GM21526 (cell line): Measurements from ENCODE around the gene NOSTRIN.
"Not testable (repeated sequence)": the region's sequence is repeated elsewhere in the genome, so short reads cannot be mapped to it uniquely, and the experiment has no call there.

ENCODE experiments used
- ATAC-seq: cut with Tn5 transposase; IDR thresholded peaks from one replicate; pipeline ENCODE4 v1.9.1; 2021; ENCODE audit warnings: moderate library complexity; ENCODE audit not compliant: unreplicated experiment, low FRiP score

NOSTRIN gene

DNA sequence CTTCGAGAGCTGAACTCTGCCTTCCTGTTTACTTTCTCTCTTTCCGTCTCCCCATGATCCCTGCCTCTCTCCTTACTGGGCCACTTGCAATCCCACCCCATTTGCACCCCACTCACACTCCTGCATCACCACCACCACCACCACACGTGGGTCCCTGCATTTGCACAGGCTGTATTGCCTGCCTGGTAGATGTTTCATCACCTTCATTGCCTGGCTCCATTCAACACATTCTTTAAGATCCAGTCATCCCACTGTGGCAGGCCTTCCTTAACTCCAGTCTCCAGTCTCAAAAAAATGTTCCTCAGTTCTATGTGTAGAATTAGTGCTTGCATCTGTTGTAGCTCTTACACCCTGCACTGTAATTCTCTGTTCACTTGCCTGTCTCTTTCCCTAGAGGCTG, 13.9 kb downstream of the NOSTRIN start:
- no peak for ATAC-seq

DNA sequence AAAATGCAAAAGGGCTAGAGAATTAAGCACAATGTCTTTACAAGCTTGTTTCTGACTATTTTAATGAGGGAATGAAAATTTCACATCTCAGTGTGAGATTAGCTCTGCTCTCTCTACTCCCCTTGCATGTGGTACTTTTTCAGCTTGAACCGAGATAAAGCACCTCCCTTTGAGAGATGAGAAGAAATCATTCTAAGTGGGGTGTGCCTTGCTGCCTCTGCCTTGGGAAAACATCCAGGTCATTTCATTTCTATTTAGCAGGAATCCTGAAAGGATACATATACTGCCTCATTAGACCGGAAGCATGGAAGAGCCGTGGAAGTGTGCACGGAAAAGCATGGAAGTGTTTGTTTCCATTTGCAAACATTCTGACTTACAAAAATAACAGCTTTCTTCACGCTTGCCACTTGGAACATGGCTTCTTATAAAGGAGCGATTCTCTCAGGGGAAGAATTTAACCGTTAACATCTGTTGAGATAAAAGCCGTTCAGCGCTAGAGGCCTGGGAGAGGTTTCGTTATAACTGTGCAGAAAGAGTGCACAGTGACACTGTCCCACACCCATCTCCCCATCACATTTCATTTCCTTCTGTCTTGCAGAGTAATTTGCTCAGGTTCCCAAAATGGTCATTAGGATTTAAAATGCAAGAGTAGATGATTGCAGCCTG, 16.7 kb downstream of the NOSTRIN start:
- ATAC-seq, result no peak

DNA sequence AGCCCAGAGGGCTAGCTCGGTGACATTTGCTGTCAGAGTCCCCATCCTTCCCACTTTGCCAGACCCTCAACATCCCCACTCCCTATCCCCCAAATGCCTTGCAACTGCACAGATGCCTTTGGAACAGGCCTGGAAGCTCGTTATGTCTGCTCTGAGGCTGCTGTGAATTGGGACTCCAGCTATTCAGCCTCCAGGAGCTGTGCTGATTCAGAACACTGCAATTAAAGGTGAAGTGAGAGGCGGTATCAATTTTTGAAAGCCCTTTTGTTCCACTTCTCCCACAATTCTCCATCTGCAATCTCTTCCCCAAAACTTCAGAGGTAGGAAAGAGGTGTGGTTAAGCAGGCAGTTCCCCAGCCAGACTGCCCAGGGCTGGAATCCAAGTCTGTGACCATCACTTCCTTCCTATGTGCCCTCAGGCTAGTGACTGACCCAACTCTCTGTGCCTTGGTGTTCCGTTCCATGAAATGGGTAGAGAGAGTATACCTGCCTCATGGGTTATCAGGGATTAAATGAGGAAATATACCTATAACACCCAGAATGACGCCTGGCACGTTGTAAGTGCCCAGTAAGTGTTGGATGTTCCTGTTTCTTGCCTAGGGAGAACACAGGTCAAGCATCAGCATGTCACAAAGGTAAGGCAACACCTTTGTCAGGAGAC, 17.5 kb downstream of the NOSTRIN start:
- ATAC-seq, result no peak

DNA sequence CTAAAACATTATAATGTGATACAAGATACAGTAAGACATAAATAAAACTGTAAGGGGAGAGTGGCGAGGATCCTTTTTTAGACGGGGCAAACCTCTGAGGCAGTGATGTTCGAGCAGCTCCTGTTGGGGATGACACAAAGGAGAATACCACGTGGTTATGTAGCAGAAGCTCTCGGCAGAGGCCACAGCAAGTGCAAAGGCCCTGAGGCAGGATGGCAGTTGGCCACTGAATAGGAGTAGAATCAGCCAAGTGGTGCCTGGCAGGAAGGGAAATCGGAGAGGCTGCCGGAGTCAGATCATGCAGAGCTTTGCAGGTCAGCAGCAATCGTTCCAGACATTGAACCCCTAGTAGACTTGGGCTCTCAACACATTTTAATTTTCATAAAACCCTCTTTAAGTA, 19.1 kb downstream of the NOSTRIN start:
- ATAC-seq, result no peak

DNA sequence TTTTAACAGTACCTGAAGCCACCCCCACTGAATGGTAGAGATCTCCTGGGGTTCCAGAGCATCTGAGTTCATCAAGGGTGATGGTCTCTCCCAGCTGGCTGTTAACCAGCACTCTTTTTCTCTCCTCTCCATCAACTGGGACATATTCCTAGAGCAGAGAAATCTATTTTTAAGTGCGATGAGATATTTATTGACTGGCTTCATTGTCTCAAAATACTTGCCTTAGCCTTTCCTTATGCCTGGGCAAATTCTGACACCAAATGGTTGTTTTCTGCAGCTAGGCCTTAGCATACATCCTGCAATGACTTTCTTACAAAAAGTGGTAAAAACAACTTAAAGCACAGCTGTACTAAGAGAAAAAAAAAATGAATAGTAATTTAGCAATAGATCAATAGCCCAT, 19.6 kb downstream of the NOSTRIN start:
- ATAC-seq, result no peak

DNA sequence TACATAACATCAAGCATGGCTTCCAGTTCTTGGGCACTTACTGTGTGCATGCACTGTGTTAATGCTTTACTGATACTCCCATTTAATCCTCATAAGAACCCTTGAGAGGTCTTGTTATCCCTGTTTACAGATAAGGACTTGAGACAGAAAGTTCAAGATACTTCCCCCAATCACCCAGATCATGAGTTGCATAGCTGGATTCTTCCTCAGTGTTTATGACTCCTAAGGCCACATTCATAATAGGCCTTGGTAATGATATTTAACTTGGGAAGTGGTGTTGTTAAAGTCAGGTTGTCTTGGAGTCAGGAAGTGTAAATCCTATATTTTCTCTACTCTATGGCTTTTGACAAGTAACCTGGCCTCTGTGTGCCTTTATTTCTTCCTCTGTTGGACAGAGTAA, 22.7 kb downstream of the NOSTRIN start:
- no peak for ATAC-seq

DNA sequence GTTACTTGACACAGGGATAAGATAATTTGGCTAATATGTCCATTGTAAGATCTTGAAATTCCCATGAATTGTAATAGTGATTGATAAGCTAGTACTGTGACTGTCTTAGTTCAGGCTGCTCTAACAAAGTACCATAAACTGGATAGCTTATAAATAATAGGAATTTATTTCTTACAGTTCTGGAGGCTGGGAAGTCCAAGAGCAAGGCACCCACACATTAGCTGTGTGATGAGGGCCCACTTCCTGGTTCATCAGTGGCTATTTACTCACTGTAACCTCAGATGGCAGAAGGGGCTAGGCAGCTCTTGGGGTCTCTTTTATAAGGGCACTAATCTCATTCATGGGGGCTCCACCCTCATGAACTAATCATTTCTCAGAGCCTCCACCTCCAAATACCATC, 28.5 kb downstream of the NOSTRIN start:
- ATAC-seq, result no peak

DNA sequence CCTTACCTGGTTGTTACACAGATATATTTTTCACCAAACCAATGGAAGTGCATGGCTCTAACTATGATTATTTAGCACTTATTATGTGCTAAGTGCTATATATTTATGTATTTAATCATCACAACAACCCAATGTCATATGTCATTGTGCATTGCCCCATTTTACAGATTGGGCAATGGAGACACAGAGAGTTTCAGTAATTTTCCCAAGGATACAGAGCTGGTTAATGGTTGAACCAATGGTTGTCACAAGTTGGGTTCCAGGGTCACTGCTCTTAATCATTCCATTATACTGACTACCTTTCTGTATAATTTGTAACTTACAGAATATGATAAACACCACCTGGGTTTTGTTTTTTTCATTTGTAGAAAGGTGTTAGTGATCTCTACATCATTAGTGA, 29.2 kb downstream of the NOSTRIN start:
- ATAC-seq, result no peak

DNA sequence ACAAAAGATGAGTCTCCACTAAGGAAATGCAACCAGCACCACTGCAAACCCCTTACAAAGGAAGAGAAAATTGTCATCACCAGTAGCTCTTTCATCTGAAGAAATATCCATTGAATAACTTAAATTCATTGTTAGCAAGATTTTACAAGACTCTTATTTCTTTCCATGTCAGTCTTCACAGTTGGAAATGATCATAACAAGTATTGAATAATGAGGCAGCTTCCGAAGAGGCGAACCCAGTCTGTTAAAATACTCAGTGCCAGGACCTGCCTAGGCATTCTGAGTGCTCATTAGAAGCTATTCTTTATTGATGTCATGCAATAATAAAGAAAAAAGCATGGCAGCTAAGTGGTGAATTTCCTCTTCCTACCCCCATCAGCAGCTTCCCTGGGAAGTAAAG, 33.5 kb downstream of the NOSTRIN start:
- ATAC-seq, result no peak

DNA sequence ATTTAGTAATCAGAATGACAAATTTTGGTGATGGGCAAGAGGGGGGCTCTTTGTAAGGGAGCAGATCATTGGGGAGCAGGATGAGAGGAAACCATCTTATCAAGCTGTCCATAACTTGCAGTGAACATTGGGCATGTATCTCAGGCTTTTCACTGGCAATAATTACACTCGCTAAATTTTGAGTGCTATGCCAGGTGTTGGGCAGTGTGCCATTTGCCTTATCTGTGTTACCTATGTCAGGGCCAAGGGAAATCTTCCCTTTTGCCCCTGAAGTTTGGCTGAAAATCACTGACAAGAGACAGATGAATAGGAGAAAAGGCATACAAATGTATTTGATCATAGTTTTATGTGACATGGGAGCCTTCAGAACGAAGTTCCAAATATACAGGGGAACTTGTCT, 39.0 kb downstream of the NOSTRIN start:
- ATAC-seq, result no peak

DNA sequence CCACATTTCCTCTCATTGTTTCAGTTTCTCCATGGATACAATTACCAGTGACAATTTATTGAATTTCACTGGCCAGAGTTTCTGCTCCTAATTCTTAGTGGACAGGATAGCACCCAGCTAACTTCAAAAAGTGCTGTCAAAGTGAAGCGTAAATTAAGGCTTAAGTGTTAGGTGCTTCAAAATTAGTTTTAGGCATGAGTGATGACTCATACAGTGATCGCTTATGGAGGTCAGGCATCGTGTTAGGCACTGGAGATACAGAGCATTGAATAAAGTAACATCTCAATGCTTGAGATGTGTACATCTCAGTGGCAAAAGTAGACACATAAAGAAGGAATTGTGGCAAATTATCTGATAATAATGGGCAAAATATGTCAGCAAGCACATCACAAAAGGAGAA, 40.8 kb downstream of the NOSTRIN start:
- ATAC-seq, result no peak

DNA sequence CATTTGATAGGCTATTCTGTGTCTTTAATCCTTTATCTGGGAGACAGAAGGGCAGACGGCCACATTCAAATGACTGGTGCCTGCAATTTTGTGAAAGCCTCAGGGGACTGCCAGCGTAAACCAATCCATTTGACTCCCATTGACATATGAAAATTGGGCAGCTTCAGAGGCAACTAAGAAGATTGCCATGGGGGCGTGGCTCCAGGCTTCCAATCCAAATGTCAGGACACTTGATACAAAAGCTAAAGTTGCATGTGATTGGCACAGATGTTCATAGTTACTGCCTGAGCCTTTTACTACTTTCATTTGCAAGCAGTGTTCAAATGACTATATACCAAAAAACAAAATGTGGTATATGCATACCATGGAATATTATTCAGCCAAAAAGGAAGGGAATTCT, 45.8 kb downstream of the NOSTRIN start:
- no peak for ATAC-seq

DNA sequence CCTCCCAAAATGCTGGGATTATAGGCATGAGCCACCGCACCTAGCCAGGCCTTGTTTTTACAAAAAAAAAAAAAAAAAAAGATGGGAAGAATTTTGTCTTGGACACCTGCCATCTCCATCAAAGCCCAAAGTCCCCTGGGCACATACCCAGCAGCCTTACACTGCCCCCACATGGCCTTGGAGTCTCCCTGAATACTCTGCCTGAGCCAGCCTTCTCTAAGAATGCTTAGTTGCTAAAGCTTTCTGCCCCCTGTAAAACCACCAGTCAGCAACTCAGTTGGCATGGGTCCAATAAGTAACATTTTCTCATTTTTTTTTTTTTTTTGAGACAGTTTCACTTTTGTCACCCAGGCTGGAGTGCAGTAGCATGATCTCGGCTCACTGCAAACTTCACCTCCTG, 47.2 kb downstream of the NOSTRIN start:
- no peak for ATAC-seq

DNA sequence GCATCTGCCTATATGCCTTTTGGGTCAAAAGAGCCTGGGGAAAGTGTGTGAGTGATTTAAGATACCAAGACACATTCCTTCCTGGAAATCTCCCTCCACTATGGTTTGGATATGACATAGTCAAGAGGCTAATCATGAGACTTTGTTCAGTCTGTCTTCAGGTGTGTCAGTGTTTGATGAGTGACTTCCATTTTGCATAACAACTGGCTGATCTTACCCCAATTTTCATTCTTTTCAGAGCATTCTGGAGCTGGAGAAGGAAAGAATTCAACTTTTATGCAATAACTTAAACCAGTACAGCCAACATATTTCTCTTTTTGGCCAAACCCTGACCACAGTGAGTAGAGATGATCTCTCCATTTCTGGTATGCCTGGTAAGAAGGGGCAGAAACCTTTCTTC, 48.4 kb downstream of the NOSTRIN start:
- no peak for ATAC-seq

DNA sequence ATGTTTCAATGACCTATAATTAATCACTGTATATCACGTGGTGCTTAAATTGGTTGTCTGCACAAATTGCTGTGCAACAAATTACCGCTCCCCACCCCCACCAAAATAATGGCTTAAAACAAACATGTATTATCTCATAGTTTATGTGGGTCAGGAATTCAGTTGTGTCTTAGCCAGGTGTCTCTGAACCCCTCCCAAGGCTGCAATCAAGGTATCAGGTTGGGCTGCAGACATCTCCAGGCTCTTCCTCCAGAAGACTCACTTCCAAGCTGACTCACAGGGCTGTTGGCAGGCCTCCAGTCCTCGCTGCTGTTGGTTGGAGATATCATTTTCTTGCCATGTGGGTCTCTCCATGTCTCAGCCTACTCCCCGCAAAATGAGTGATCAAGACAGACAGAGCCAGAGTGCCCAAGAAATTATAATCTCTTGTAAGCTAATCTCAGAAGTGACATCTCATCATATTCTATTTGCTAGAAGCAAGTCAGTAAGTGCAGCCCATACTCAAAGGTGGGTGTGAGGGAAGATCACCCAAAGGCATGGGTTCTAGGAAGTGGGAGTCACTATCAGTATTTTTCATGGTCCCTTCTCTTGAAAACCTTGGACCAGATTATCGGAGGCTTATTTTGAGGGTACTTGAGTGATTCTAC, 49.4 kb downstream of the NOSTRIN start:
- ATAC-seq, result no peak

DNA sequence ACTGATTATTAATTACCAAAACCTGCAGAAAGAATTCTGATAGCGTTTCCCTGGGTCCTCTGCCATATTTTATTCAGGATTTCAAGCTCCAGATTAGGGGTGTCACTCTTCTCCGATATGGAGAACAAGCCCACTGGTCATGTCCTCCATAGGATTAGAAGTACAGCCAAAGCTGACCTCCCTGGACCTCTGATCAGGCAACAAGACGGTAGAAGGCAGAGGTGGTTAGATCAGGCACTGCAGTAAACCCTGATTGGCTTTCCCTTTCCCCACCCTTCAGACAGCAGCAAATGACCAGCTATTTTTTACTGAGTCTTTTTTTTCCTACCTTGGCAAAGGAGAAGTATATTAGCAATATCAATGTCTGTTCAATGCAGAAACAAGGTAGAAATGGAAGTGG, 50.0 kb downstream of the NOSTRIN start:
- ATAC-seq, result no peak

DNA sequence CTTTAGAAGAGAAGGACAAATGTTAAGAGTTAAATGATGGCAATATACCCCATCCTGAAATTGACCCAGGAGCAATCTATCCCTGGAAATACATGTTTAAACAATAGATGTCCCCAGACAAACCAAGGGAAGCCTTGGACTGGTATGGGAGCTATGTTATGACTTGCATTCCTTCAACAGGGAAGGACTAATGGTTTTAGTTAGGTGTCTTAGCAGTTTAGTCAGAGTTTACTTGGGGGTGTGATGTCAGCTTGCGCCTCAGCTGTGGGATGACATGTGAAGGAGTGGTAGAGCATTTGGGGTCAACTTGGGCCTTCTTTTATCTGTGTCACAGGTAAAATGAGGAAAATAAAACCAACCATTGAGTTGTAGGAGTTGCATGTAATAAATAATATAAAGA, 51.0 kb downstream of the NOSTRIN start:
- no peak for ATAC-seq

DNA sequence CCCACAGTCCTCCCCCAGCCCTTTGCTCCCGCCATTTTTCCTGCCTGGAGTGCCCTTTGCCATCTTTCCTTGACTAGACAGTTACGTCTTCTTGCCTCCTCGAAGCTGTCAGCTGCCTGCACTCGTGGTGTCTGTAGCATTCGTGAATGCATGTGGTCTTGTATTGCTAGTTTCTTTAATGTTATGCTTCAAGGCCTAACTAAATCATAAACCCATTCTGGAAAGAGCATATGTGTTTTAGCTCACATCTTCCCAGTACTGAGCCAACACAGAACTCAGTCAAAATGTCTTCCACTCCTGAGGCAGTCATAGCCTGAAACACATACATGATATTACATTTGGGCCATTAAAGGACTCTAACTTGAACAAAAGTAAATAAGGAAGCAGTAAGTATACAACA, 52.2 kb downstream of the NOSTRIN start:
- no peak for ATAC-seq

DNA sequence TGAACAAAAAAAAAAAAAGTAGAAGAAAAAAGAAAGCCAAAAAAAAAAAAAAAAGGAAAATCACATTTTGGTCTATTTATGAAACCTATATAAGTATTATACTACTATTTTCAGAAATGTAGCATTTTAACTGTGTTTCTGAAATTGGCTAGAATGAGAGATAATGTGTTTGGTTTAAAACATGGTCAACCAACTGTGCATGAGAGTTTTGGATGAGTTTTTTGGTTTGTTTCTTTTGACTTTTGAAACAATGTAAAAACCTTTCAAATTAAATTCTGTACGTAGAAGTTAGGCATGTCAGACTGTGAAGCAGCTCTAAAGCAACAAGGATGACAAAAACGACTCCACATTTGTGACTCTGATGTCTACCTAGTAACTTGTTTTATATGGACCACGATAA, 53.2 kb downstream of the NOSTRIN start:
- no peak for ATAC-seq

DNA sequence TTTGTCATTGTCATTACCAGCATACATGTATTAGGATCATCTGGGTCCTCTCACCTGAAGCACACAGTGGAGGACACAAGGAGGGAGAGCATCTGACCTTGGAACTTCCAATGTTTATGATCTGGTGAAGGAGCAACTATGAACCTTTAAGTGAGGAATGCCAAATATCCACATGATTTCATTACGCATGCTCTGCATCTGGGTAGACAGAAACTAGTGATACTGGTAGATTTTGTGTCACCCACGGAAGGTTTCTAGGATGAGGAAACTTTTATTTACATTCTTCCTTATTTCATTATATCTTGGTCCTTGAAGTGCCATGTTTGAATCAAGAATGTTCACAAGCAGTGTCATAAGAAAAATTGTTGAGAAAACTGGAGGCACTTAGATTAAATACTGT, 55.7 kb downstream of the NOSTRIN start:
- no peak for ATAC-seq

DNA sequence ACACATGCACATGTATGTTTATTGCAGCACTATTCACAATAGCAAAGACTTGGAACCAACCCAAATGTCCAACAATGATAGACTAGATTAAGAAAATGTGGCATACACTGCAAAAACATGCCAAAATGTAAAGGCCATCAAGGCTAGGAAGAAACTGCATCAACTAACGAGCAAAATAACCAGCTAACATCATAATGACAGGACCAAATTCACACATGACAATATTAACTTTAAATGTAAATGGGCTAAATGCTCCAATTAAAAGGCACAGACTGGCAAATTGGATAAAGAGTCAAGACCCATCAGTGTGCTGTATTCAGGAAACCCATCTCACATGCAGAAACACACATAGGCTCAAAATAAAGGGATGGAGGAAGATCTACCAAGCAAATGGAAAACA, 64.7 kb downstream of the NOSTRIN start:
- not testable (repeated sequence) for ATAC-seq

DNA sequence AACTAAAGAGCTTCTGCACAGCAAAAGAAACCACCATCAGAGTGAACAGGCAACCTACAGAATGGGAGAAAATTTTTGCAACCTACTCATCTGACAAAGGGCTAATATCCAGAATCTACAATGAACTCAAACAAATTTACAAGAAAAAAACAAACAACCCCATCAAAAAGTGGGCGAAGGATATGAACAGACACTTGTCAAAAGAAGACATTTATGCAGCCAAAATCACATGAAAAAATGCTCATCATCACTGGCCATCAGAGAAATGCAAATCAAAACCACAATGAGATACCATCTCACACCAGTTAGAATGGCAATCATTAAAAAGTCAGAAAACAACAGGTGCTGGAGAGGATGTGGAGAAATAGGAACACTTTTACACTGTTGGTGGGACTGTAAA, 67.9 kb downstream of the NOSTRIN start:
- not testable (repeated sequence) for ATAC-seq
